ENCODE measurements around the gene TBL1X. TPM values are rescaled to one million over a fixed set of nuclear protein-coding genes. Genes with fewer than 3 reads are reported as not detected.

TBL1X gene
- total and polyA plus RNA-seq, 2 donors (not counting 3 experiments of a cell fraction or from before 2014, with no cell fraction given): 8.7 to 25.3 TPM

DNA sequence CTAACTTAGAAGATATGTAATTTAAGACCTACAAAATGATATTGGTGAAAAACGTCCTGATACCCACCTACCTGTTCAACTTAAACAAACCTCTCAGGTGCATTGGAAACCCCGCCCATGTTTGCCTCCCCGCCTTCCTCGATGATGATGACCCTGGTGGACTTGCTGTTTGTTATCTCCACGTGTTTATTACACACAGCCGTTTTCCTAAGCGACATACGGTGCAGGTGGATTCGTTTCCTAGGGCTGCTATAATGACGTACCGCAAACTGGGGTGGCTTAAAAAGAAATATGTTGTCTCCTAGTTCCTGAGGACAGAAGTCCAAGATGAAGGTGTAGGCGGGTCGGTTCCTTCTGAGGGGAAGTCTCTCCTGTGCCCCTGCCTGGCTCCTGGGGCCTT lies 190.1 kb downstream of the TBL1X start:
- H4K20me1 ChIP-seq (replicated peaks; ENCODE audit: control insufficient read depth, extremely low read depth, insufficient read depth, low read length): no peaks in the 10 kb centered on the region
- TF ChIP-seq EZH2 (IDR thresholded peaks at IDR 0.05; ENCODE audit: borderline replicate concordance, low read depth, low read length, severe bottlenecking) (no peak), CTCF (IDR thresholded peaks at IDR 0.05; ENCODE audit: extremely low read depth in 1 of 2, insufficient read depth in 1 of 2, low read depth in 1 of 2, low read length in 2 of 2) (no peak)
- no peak for DNase-seq (ENCODE audit: low read depth, low spot score)
- no peak overlapping the region for H3K27ac ChIP-seq (ENCODE audit: insufficient read depth, low read depth, low read length)
- no TSS peak for BruUV-seq (replicated peaks)
- no peaks in the 10 kb centered on the region for H3K27me3 ChIP-seq (ENCODE audit: control insufficient read depth in 2 of 2, insufficient read depth in 2 of 2, low read length in 2 of 2)
- intact Hi-C loops (cut with micrococcal nuclease): no loop called here
- dilution Hi-C loops (cut with MboI; ENCODE audit: extremely low pct_ligation_motif_present, low sequenced_read_pairs): no loop called here
- H3K36me3 ChIP-seq (ENCODE audit: control insufficient read depth in 2 of 2, extremely low read depth in 1 of 2, insufficient read depth in 2 of 2, low read length in 2 of 2): no peaks in the 10 kb centered on the region
- POLR2A ChIA-PET: no interaction called here
- H3K4me2 ChIP-seq (ENCODE audit: insufficient read depth, low read length): no peak overlapping the region
- H3K4me1 ChIP-seq (ENCODE audit: control insufficient read depth, extremely low read depth, insufficient read depth, low read length): peaks cover 3% of the 10 kb centered on the region
- H2AFZ ChIP-seq (ENCODE audit: low read depth, low read length): no peak overlapping the region
- no peaks in the 10 kb centered on the region for H3K9me3 ChIP-seq (replicated peaks; ENCODE audit: control insufficient read depth, insufficient read depth, low read length)
- no peaks in the 10 kb centered on the region for H3K9me1 ChIP-seq (replicated peaks; ENCODE audit: control insufficient read depth, extremely low read depth, insufficient read depth, low read length)
- H3K9ac ChIP-seq (replicated peaks; ENCODE audit: extremely low read depth, insufficient read depth, low read length): no peak overlapping the region
- no peak overlapping the region for H3K4me3 ChIP-seq (replicated peaks in 1 of 3; ENCODE audit: insufficient read depth in 1 of 3, low read depth in 1 of 3, low read length in 3 of 3)
- H3K79me2 ChIP-seq (ENCODE audit: control insufficient read depth, insufficient read depth, low read length): no peaks in the 10 kb centered on the region
- FAIRE-seq: no peak
- CTCF ChIA-PET: no interaction called here

- Histone ChIP-seq H3K79me2 (ENCODE audit: control insufficient read depth, insufficient read depth, low read length) (no peaks in the 10 kb centered on the region), H3K36me3 (ENCODE audit: control insufficient read depth in 2 of 2, extremely low read depth in 1 of 2, insufficient read depth in 2 of 2, low read length in 2 of 2) (no peaks in the 10 kb centered on the region), H3K27ac (ENCODE audit: insufficient read depth, low read depth, low read length) (no peak overlapping the region), H3K4me2 (ENCODE audit: insufficient read depth, low read length) (no peak overlapping the region), H3K9me1 (replicated peaks; ENCODE audit: control insufficient read depth, extremely low read depth, insufficient read depth, low read length) (no peaks in the 10 kb centered on the region), H3K4me3 (replicated peaks in 1 of 3; ENCODE audit: insufficient read depth in 1 of 3, low read depth in 1 of 3, low read length in 3 of 3) (no peak overlapping the region), H3K9me3 (replicated peaks; ENCODE audit: control insufficient read depth, insufficient read depth, low read length) (no peaks in the 10 kb centered on the region), H2AFZ (ENCODE audit: low read depth, low read length) (no peak overlapping the region), H4K20me1 (replicated peaks; ENCODE audit: control insufficient read depth, extremely low read depth, insufficient read depth, low read length) (no peaks in the 10 kb centered on the region), H3K27me3 (ENCODE audit: control insufficient read depth in 2 of 2, insufficient read depth in 2 of 2, low read length in 2 of 2) (no peaks in the 10 kb centered on the region), H3K9ac (replicated peaks; ENCODE audit: extremely low read depth, insufficient read depth, low read length) (no peak overlapping the region), H3K4me1 (ENCODE audit: control insufficient read depth, extremely low read depth, insufficient read depth, low read length) (no peaks in the 10 kb centered on the region)
- intact Hi-C loops (cut with micrococcal nuclease): no loop called here
- BruUV-seq (replicated peaks): no TSS peak
- no peak for DNase-seq (ENCODE audit: low read depth, low spot score)
- no peak for FAIRE-seq
- ChIA-PET POLR2A (no interaction called here), CTCF (interaction anchor here (0.6 kb wide), 1 partner anchor 1074 kb away, joined by 3 read pairs; no protein-coding TSS in a partner anchor)
- TF ChIP-seq POLR2AphosphoS5 (IDR thresholded peaks at IDR 0.05; ENCODE audit: insufficient read depth, low read depth, low read length) (no peak), JUN (IDR thresholded peaks at IDR 0.05; ENCODE audit: borderline replicate concordance, insufficient read depth, insufficient read length, low read depth) (no peak), FOS (IDR thresholded peaks at IDR 0.05; ENCODE audit: borderline replicate concordance, insufficient read depth, low read length) (no peak), POLR2A (IDR thresholded peaks at IDR 0.05; ENCODE audit: low read depth, low read length) (no peak), MYC (IDR thresholded peaks at IDR 0.05; ENCODE audit: low read depth, low read length) (no peak), MAX (IDR thresholded peaks at IDR 0.05; ENCODE audit: insufficient read depth, insufficient read length) (no peak), GATA2 (IDR thresholded peaks at IDR 0.05; ENCODE audit: insufficient read depth, insufficient read length, low read depth, low read length) (no peak), CTCF (IDR thresholded peaks at IDR 0.05; ENCODE audit: extremely low read depth in 1 of 2, insufficient read depth in 1 of 2, low read depth in 1 of 2, low read length in 2 of 2) (no peak), EZH2 (IDR thresholded peaks at IDR 0.05; ENCODE audit: borderline replicate concordance, low read depth, low read length, severe bottlenecking) (no peak)
- dilution Hi-C loops (cut with MboI; ENCODE audit: extremely low pct_ligation_motif_present, low sequenced_read_pairs): no loop called here
Measured at GRCh38 chrX:9656277-9656676, 191.4 kb downstream of the TBL1X start.

All from endothelial cell of umbilical vein (primary cell).